Measurements from ENCODE around the gene ASIC4.

The ASIC4 gene

DNA sequence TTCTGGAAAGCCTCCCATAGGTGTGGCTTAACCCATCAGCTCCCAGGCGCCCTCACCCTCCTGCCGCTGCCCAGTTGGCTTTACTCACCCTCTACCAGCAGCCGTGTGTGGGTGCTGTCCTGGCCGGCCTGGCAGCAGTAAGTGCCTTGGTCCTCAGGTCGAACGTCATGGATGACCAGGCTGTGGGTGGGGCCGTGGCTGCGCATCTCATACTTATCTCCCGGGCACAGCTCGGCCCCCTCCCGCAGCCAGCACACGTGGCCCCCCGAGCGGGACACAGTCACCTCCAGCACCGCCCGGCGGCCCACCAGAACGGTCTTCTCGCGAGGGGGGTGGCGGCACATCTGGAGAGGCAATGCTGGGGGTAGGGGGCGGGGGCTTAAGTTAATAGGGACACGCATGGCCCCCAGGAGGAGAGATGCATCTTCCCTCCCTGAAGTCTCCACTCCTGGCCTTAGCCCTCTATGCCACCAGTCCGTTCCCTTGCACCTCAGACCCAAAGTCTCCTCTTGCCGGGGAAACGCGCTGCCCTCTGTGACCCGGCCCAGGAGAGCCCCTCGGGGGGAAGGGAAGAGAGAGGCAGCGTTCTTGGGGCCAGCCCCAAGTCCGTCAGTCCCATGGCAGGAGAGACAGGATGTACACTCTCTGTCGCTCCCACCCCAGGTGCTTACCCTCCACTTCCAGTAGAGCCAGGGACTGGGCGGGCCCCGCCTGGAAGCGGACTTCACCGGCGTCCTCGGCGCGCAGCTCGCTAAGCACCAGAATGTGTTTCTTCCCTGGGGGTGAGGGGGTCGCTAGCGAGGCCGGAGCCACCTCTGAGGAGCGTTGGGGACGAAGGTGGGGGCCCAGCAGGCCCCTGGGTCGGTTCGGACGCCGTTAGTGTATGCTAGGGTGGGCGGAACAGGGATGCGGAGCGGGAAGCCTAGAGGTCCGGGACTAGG is 37.4 kb downstream of the ASIC4 start:
- peak overlapping the region; percentile 63 for H3K4me3 ChIP-seq (ENCODE audit: low read depth, low read length)

DNA sequence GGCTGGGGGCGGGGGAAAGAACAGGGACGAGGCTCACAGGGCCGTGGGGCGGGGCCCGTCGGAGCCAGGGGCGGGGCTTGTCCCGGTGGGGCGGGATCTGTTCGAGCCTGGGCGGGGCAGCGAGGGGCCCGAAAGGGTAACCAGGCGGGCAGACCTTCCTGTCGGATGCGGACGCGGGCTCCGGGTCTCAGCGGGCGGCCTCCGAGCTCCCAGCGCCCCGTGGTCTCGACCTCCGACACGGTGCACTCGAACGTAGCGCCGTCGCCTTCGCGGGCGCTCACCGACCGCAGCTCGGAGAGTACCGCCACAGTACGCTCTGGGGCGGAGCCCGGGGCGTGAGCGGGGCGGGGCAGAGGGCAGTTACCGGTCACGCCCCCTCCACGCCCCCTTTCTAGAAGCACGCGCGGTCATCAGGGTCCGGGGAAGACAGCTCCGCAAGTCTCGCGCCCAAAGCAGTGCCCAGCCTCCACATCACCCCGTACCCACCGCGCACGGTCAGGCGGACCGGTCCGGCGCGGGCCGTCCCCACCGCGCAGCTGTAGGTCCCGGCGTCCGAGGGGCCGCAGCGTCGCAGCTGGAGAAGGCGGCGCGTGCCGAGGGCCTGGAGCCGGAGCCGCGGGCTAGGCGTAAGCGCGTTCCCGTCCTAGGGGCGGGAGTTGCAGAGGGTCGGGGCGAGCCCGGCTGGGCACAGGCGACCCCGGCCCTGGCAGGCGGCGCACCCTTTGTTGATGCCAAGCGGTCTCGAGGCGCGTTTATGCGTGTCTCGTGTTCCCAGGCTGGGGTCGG is 38.3 kb downstream of the ASIC4 start:
- peak overlapping the region; percentile 63 for H3K4me3 ChIP-seq (ENCODE audit: low read depth, low read length)

GRCh38 chr2:219553168-219553417 is 38.8 kb downstream of the ASIC4 start:
- H3K4me3 ChIP-seq (ENCODE audit: low read depth, low read length): peak overlapping the region; percentile 63

GRCh38 chr2:219553463-219553963 is 39.2 kb downstream of the ASIC4 start:
- no peak overlapping the region for H3K4me3 ChIP-seq (ENCODE audit: low read depth, low read length)

GRCh38 chr2:219554350-219554749 is 40.1 kb downstream of the ASIC4 start:
- H3K4me3 ChIP-seq (ENCODE audit: low read depth, low read length): no peak overlapping the region

DNA sequence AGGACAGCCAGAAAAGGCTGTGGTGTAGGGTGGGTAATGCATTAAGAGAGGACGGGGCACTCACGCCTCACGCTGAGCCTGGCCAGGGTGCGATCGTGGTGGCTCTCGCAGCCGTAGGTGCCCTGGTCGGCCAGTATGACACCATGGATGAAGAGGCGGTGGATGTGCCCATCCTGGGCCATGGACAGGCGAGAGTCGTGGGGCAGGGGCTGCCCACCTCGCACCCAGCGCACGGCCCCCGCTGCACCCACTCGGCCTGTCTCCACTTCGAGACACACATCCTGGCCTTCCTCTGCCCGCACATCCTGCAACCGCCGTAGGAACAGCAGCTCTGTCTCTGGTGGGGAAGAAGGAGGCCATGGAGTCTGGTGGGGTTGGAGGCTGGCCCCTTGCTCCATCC is 41.7 kb downstream of the ASIC4 start:
- no peak overlapping the region for H3K4me3 ChIP-seq (ENCODE audit: low read depth, low read length)

DNA sequence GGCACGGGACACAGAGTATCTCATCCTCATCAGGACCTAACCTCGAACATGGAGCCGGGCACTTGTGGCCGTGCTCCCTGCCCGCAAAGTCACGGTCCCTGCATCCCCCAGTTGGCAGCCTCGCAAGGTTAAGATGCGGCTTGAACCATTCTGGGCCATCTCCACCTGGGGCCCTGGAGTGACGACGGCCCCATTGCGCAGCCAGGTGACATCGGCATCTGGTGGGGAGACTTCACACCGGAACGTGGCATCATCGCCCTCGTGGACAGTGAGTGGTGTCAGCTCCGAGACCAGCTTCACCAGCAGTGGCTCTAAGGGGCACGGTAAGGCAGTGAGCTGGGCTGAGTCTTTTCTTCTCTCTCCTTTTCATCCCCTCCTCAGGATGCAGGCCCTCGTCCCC is 42.1 kb downstream of the ASIC4 start:
- H3K4me3 ChIP-seq (ENCODE audit: low read depth, low read length): no peak overlapping the region

- no peak overlapping the region for H3K4me3 ChIP-seq (ENCODE audit: low read depth, low read length)
These were observed 43.0 kb downstream of the ASIC4 start for GRCh38 chr2:219557320-219557719.

DNA sequence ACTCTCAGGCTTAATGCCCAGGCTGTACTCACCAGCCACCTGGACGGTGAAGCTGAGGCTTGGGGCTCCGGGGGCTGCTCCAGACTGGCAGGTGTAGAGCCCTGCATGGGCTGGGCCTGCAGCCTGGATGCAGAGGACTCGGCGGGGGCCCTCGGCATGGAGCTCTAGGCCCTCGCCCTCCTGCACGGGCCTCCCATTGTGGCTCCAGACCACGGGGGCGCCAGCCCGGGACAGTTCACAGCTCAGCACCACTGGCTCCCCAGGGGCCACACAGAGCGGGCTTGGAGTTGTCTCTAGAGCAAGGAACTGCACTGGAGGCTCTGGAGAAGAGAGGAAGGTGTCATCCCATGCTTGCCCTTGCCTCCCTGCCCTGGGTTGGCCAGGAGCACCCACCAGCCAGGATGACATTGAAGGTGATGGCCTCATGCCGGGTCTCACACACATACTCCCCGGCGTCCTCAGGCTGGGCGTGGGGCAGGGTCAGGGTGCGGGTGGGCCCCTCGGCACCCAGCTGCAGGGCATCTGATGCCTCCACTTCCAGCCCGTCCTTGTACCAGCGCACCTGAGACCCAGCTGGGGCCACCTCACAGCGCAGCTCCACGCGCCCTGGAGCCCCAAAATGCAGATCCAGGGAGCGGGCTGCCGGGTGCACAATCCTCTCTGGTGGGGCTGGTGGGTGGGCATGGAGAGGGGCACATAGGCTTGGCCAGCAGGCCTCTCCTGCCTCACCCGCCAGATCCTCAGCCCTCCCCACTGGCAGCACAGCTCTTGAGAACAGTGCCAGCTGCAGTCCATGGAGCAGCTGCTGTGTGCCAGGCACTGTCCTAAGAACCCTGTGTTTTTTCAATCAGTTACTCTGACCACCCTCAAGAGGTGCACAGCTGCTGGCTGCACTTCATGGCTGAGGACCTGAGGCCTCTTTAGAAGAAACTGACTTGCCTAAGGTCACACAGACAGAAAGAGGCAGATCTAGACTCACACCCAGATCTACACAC is 43.8 kb downstream of the ASIC4 start:
- no peak overlapping the region for H3K4me3 ChIP-seq (ENCODE audit: low read depth, low read length)

DNA sequence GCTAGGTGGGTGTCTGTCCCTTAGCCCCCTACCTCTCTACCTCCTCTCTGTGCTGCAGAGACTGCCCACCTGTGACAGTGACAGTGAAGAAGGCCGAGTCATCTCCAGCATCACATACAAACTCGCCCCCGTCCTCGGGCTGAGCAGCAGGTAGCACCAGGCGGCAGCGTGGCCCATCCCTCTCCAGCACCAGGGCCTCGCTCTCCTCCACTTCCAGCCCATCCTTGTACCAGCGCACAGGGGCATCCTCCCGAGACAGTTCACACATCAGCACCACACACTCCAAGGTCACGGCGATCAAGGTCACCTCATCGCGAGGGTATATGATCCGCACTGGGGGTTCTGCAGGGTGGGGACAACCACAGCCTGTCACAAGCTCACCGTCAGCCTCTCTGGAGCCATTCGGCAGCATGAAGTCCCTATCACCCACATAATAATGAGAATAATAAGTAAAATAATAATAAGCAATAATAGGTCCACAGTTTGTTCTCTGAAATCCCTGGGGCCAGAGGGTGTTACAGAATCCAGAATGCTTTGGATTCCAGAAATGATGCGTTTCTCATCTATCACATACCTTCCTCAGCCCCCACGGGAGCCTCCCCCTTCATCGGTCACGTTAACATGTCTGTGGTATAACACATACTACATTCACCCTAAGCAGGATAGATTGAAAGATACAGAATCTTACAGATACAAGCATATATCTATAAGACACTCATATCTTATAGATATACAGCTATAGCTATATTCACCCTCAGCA is 45.1 kb downstream of the ASIC4 start:
- no peak overlapping the region for H3K4me3 ChIP-seq (ENCODE audit: low read depth, low read length)

GRCh38 chr2:219560037-219560892 is 46.0 kb downstream of the ASIC4 start:
- H3K4me3 ChIP-seq (ENCODE audit: low read depth, low read length): no peak overlapping the region

GRCh38 chr2:219560893-219561178 is 46.6 kb downstream of the ASIC4 start:
- no peak overlapping the region for H3K4me3 ChIP-seq (ENCODE audit: low read depth, low read length)

DNA sequence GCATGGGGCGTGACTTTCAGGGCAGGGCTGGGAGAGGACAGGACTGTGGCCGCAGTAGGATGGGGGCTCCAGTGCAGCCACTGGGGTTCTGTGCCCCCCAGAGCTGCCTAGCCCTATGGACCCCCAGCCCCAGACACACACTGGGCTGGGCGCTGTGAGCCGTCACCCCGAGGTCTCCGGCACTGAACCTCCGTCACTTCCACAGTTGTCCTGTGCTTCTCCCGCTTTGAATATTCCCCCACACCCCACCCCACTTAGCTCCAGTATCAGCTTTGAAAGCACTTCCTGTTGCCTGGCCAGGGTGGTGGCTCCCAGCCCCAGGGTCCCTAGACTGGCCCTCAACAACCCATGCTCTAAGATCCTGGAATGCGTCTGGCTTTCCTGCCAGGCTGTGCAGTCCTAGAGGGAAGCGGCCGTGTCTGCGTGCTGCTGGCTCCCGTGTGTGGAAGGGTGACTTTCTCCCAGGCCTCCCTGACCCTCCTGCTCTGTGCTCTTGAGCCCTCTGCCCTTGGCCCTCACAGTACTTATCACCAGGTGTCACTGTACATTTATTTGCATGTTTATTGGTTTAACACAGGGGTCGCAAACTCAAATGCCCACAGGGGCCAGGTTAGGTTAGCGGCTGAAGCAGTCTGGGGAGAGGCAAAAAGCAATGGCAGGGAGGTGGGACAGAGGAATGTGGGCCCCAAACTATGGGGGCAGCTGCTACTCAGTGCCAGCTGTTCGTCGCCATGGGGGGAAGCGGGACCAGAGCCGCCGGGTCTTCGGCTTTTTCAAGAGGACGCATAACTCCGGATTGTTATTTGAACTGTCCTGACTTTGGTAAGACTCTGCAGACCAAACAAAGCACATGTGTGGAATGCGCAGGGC is 47.1 kb downstream of the ASIC4 start:
- H3K4me3 ChIP-seq (ENCODE audit: low read depth, low read length): no peak overlapping the region

- H3K4me3 ChIP-seq (ENCODE audit: low read depth, low read length): no peak overlapping the region
These were observed 48.1 kb downstream of the ASIC4 start for GRCh38 chr2:219562049-219563020.

GRCh38 chr2:219563271-219563928 is 49.1 kb downstream of the ASIC4 start:
- no peak overlapping the region for H3K4me3 ChIP-seq (ENCODE audit: low read depth, low read length)

GRCh38 chr2:219565130-219566080 is 51.1 kb downstream of the ASIC4 start:
- H3K4me3 ChIP-seq (ENCODE audit: low read depth, low read length): no peak overlapping the region

Measured in iPS-11a (cell line).